ENCODE data around the gene WIF1. TPM values are rescaled to one million over a fixed set of nuclear protein-coding genes. Genes with fewer than 3 reads are reported as not detected.

The WIF1 gene
- total RNA-seq, 1 experiment from 2014 or later: not detected

GRCh38 chr12:65139389-65139788 lies 18.3 kb upstream of the WIF1 start:
- no peak overlapping the region for H3K27ac ChIP-seq
- H3K79me2 ChIP-seq (ENCODE audit: low read depth): no peaks in the 10 kb centered on the region
- H2AFZ ChIP-seq: no peak overlapping the region
- no peaks in the 10 kb centered on the region for H3F3A ChIP-seq (ENCODE audit: insufficient read depth, low read depth)
- no TSS peak for BruUV-seq (replicated peaks)
- intact Hi-C loops (cut with micrococcal nuclease; ENCODE audit: unreplicated experiment): no loop called here
- no peak overlapping the region for H3K4me2 ChIP-seq
- CTCF ChIA-PET: no interaction called here
- H3K9me3 ChIP-seq (ENCODE audit: insufficient read depth, low read depth): no peaks in the 10 kb centered on the region
- no peaks in the 10 kb centered on the region for H4K20me1 ChIP-seq (ENCODE audit: insufficient read depth)
- TF ChIP-seq CTCF (conservative IDR thresholded peaks at IDR 0.05) (no peak), EZH2 (IDR thresholded peaks at IDR 0.05; ENCODE audit: low read depth) (no peak)
- no peak overlapping the region for H3K4me3 ChIP-seq
- H3K27me3 ChIP-seq (ENCODE audit: insufficient read depth, low read depth): no peaks in the 10 kb centered on the region
- POLR2A ChIA-PET (ENCODE audit: unreplicated experiment): no interaction called here
- H3K9me2 ChIP-seq (ENCODE audit: insufficient read depth): no peaks in the 10 kb centered on the region
- H3K36me3 ChIP-seq (ENCODE audit: low read depth): no peaks in the 10 kb centered on the region
- H3K4me1 ChIP-seq (replicated peaks; ENCODE audit: insufficient read depth): no peaks in the 10 kb centered on the region
- no peak for DNase-seq

DNA sequence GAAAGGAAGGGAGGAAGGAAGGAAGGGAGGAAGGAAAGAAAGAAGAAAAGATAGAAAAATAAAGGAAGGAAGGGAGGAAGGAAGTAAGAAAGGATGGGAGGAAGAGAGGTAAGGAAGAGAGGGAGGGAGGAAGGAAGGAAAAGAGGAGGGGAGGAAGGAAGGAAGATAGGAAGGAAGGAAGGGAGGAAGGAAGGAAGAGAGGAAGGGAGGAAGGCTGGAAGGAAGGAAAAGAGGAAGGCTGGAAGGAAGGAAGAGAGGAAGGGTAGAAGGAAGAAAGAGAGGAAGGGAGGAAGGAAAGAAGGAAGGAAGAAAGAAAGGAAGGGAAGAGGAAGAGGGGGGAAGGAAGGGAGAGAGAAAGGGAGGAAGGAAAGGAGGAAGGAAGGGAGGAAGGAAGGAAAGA lies 12.8 kb upstream of the WIF1 start:
- Histone ChIP-seq H3F3A (ENCODE audit: insufficient read depth, low read depth) (no peaks in the 10 kb centered on the region), H3K4me2 (no peak overlapping the region), H3K79me2 (ENCODE audit: low read depth) (no peaks in the 10 kb centered on the region), H3K27ac (no peak overlapping the region), H3K9me2 (ENCODE audit: insufficient read depth) (no peaks in the 10 kb centered on the region), H3K4me1 (replicated peaks; ENCODE audit: insufficient read depth) (no peaks in the 10 kb centered on the region), H4K20me1 (ENCODE audit: insufficient read depth) (no peaks in the 10 kb centered on the region), H3K36me3 (ENCODE audit: low read depth) (no peaks in the 10 kb centered on the region), H2AFZ (no peak overlapping the region), H3K9me3 (ENCODE audit: insufficient read depth, low read depth) (no peaks in the 10 kb centered on the region), H3K27me3 (ENCODE audit: insufficient read depth, low read depth) (no peaks in the 10 kb centered on the region), H3K4me3 (no peak overlapping the region)
- POLR2A ChIA-PET (ENCODE audit: unreplicated experiment): interaction anchor here (1.0 kb wide), 1 partner anchor 656 kb away, joined by 3 read pairs; no protein-coding TSS in a partner anchor
- CTCF ChIA-PET: no interaction called here
- no TSS peak for BruUV-seq (replicated peaks)
- TF ChIP-seq CTCF (conservative IDR thresholded peaks at IDR 0.05) (no peak), EZH2 (IDR thresholded peaks at IDR 0.05; ENCODE audit: low read depth) (no peak)
- DNase-seq: no peak
- intact Hi-C loops (cut with micrococcal nuclease; ENCODE audit: unreplicated experiment): no loop called here

- ChIA-PET POLR2A (ENCODE audit: unreplicated experiment) (no interaction called here), CTCF (no interaction called here)
- no peak overlapping the region for H2AFZ ChIP-seq
- H3K79me2 ChIP-seq (ENCODE audit: low read depth): no peaks in the 10 kb centered on the region
- intact Hi-C loops (cut with micrococcal nuclease; ENCODE audit: unreplicated experiment): no loop called here
- no peak overlapping the region for H3K27ac ChIP-seq
- H3K9me2 ChIP-seq (ENCODE audit: insufficient read depth): no peaks in the 10 kb centered on the region
- no peaks in the 10 kb centered on the region for H3K36me3 ChIP-seq (ENCODE audit: low read depth)
- H3F3A ChIP-seq (ENCODE audit: insufficient read depth, low read depth): no peaks in the 10 kb centered on the region
- H4K20me1 ChIP-seq (ENCODE audit: insufficient read depth): no peaks in the 10 kb centered on the region
- no peak for TF ChIP-seq EZH2 (IDR thresholded peaks at IDR 0.05; ENCODE audit: low read depth)
- no peak for TF ChIP-seq CTCF (conservative IDR thresholded peaks at IDR 0.05)
- no peaks in the 10 kb centered on the region for H3K9me3 ChIP-seq (ENCODE audit: insufficient read depth, low read depth)
- H3K4me1 ChIP-seq (replicated peaks; ENCODE audit: insufficient read depth): no peaks in the 10 kb centered on the region
- no peak for DNase-seq
- no peak overlapping the region for H3K4me2 ChIP-seq
- no peaks in the 10 kb centered on the region for H3K27me3 ChIP-seq (ENCODE audit: insufficient read depth, low read depth)
- H3K4me3 ChIP-seq: no peak overlapping the region
- no TSS peak for BruUV-seq (replicated peaks)
Observed at GRCh38 chr12:65126482-65126881, 5.4 kb upstream of the WIF1 start.

All from PC-9 (cell line).